Common myeloid progenitor, CD34-positive (primary cell): ENCODE results near the gene UQCRFS1.
"Not testable (repeated sequence)": the region's sequence is repeated elsewhere in the genome, so short reads cannot be mapped to it uniquely, and the experiment has no call there.

Experiments
- CTCF ChIA-PET: fragments of 350-600 bp; sonication (Branson Sonifier 250); formaldehyde crosslinking; loops from one replicate; lab custom pipeline; 2021; ENCODE audit warnings: antibody characterized with exemption; lab: Charles Lee
- POLR2A ChIA-PET: fragments of 350-600 bp; sonication (Branson Sonifier 250); formaldehyde crosslinking; loops from one replicate; lab custom pipeline; 2021; ENCODE audit warnings: antibody characterized with exemption; lab: Charles Lee
- DNase-seq, 3 donors: peaks; one replicate each; pipeline versions ENCODE4 v3.0.0 to v3.0.0-alpha.2; 2013
- H3K27ac ChIP-seq, 2 experiments: 1 replicate in 1 of 2; 2 replicates in 1 of 2; pipeline ENCODE4 v1.7.0; 2013; ENCODE audit warnings: inconsistent platforms in 2 of 2, low read length in 2 of 2, mild to moderate bottlenecking in 2 of 2, low read depth in 1 of 2, moderate library complexity in 1 of 2; ENCODE audit not compliant: severe bottlenecking in 2 of 2, insufficient read depth in 1 of 2, poor library complexity in 1 of 2
- H3K27me3 ChIP-seq, 5 experiments: replicated peaks in 2 of 5; 1 replicate in 3 of 5; 2 replicates in 2 of 5; pipeline versions ENCODE4 v1.6.1 to v1.7.0; 2013; ENCODE audit warnings: low read length in 4 of 5, mild to moderate bottlenecking in 2 of 5, moderate library complexity in 2 of 5, inconsistent platforms in 1 of 5; ENCODE audit not compliant: insufficient read depth in 5 of 5, control insufficient read depth in 4 of 5
- H3K36me3 ChIP-seq, 4 experiments: 1 replicate in 2 of 4; 2 replicates in 2 of 4; pipeline versions ENCODE4 v1.6.1 to v1.7.0; 2013; ENCODE audit warnings: low read length in 3 of 4, control low read depth in 1 of 4, mild to moderate bottlenecking in 1 of 4; ENCODE audit not compliant: control insufficient read depth in 4 of 4, insufficient read depth in 4 of 4
- H3K4me1 ChIP-seq, 4 experiments: 1 replicate in 3 of 4; 2 replicates in 1 of 4; pipeline versions ENCODE4 v1.6.1 to v1.7.1; 2013; ENCODE audit warnings: low read length in 3 of 4, mild to moderate bottlenecking in 3 of 4, control low read depth in 1 of 4, inconsistent platforms in 1 of 4, moderate library complexity in 1 of 4; ENCODE audit not compliant: control insufficient read depth in 4 of 4, insufficient read depth in 4 of 4; ENCODE audit errors: control extremely low read depth in 1 of 4
- H3K4me3 ChIP-seq, 7 experiments: 1 replicate in 4 of 7; 2 replicates in 3 of 7; pipeline versions ENCODE4 v1.5.1 to v1.7.0; 2013; ENCODE audit warnings: mild to moderate bottlenecking in 7 of 7, low read length in 6 of 7, moderate library complexity in 6 of 7, inconsistent platforms in 2 of 7, low read depth in 2 of 7, control low read depth in 1 of 7; ENCODE audit not compliant: insufficient read depth in 4 of 7, control insufficient read depth in 1 of 7; ENCODE audit errors: extremely low read depth in 1 of 7
- H3K9me3 ChIP-seq, 5 experiments: 1 replicate in 4 of 5; 2 replicates in 1 of 5; pipeline versions ENCODE4 v1.6.1 to v1.7.1; 2013; ENCODE audit warnings: low read length in 4 of 5, mild to moderate bottlenecking in 2 of 5, inconsistent platforms in 1 of 5, low read depth in 1 of 5, moderate library complexity in 1 of 5; ENCODE audit not compliant: control insufficient read depth in 4 of 5, insufficient read depth in 2 of 5; ENCODE audit errors: control extremely low read depth in 1 of 5
- WGBS: methylation state at CpG from one replicate; pipeline ENCODE4 v1.1.5; 2013; ENCODE audit not compliant: insufficient coverage; 5-methylcytosine and 5-hydroxymethylcytosine counted together

UQCRFS1 gene

DNA sequence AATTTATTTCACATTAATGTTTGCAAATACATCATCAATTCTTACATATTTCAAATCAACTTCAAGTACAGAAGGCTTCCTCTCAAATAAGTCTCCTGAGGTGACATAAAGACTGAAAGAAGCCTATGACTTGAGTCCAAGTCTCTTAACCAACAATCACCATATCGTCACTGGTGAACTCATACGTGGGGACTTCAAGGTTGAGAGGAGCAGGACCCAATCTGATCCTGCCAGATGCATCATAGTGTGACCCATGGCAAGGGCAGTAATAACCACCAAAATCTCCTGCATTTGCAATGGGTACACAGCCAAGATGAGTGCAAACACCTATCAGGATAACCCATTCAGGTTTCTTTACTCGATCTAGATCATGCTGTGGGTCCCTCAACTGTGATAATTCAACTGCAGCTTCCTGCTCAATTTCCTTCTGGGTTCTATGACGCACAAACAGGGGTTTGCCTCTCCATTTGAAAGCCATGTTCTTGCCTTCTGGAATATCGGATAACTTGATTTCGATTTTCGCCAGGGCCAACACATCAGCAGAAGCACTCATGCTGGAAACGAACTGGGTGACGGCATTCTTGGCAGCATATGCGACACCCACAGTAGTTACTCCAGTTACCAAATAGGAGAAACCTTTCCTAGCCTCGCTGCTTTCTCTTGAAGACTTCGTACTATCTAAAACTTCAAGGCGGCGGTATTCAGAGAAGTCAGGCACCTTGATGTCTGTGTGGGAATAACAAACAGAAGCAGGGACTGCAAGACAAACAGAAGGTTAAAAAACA is 5.4 kb downstream of the UQCRFS1 start:
- CTCF ChIA-PET, H3K9me3 ChIP-seq, H3K27me3 ChIP-seq, H3K27ac ChIP-seq, DNase-seq, POLR2A ChIA-PET, H3K4me3 ChIP-seq: not testable (repeated sequence)
- H3K36me3 ChIP-seq: peaks cover 2 to 37% (median 15%) of the 10 kb centered on the region in 4 experiments
- 98% methylated on average over 5 of the region's 14 CpGs for WGBS
- H3K4me1 ChIP-seq: peaks cover 3 to 18% (median 8%) of the 10 kb centered on the region in 4 experiments

DNA sequence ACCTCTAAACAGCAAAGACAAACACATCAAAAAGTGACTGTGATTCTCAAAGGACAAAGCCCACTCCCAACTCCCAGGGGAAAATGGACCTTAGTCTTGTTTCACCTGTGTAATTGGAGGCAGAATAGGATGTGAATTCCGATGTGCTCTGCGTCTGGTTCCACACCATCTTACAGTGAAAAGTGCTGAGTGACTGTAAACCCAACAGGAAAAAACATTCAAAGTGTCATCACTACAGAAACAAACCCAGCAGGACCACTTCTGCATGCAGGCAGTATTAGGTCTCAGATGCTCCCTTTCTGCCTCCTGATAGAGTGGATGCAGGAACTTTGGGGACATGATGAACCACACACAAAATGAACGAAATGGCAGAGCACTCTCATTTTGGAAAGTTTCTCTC is 6.5 kb downstream of the UQCRFS1 start:
- CTCF ChIA-PET: no interaction called here
- POLR2A ChIA-PET: no interaction called here
- Histone ChIP-seq H3K27ac (no peak overlapping the region), H3K27me3 (no peaks in the 10 kb centered on the region), H3K36me3 (peaks cover 2 to 33% (median 15%) of the 10 kb centered on the region in 4 experiments), H3K9me3 (no peaks in the 10 kb centered on the region), H3K4me1 (peaks cover 0 to 9% (median under 1%) of the 10 kb centered on the region in 4 experiments), H3K4me3 (no peak overlapping the region)
- 100% methylated on average over 2 of the region's 3 CpGs for WGBS
- DNase-seq: no peak

- Histone ChIP-seq H3K27ac (no peak overlapping the region), H3K27me3 (no peaks in the 10 kb centered on the region), H3K36me3 (peaks cover 0 to 23% (median 11%) of the 10 kb centered on the region in 4 experiments), H3K9me3 (peaks cover 0 to 4% (median 0%) of the 10 kb centered on the region in 5 experiments), H3K4me1 (no peaks in the 10 kb centered on the region), H3K4me3 (no peak overlapping the region)
- DNase-seq: no peak
- ChIA-PET CTCF (interaction anchor here (1.6 kb wide), 1 partner anchor 11 kb away, joined by 3 read pairs; no protein-coding TSS in a partner anchor), POLR2A (no interaction called here)
- WGBS: 78% methylated on average over 1 of the region's 2 CpGs
Observed at GRCh38 chr19:29202281-29202680, 10.7 kb downstream of the UQCRFS1 start.

DNA sequence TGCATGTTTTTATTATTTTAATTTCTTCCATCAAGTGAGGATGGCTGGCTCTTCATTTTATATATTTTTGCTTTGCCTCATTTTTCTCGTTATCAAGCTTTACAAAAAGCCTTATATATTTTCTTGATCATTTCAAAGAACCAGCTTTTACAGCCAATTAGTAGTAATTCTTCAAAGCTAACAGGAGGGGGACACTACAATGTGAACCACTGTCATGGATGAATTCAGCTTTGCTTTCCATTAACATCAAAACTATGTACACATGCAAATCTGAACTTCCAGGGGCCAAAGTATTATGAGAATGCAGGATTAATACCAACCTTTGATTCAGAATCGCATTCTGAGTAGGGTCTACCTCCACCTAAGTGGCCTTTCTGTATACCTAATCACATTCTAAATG is 11.1 kb downstream of the UQCRFS1 start:
- peaks cover 0 to 6% (median 0%) of the 10 kb centered on the region in 5 experiments for H3K9me3 ChIP-seq
- WGBS: 100% methylated on average over 1 of the region's 2 CpGs
- peak in 2 of 3 donors; percentile 15 to 17 for DNase-seq
- no peak overlapping the region for H3K4me3 ChIP-seq
- H3K27ac ChIP-seq: no peak overlapping the region
- ChIA-PET POLR2A (no interaction called here), CTCF (interaction anchor here (0.8 to 1.6 kb wide), 2 partner anchors 11 to 57 kb away, joined by 3 read pairs; no protein-coding TSS in a partner anchor)
- H3K27me3 ChIP-seq: no peaks in the 10 kb centered on the region
- peaks cover 0 to 21% (median 10%) of the 10 kb centered on the region in 4 experiments for H3K36me3 ChIP-seq
- H3K4me1 ChIP-seq: no peaks in the 10 kb centered on the region

GRCh38 chr19:29194658-29195057 is 18.3 kb downstream of the UQCRFS1 start:
- ChIA-PET POLR2A (no interaction called here), CTCF (no interaction called here)
- H3K27ac ChIP-seq: no peak overlapping the region
- H3K4me1 ChIP-seq: peaks cover 0 to 8% (median 6%) of the 10 kb centered on the region in 4 experiments
- no peak overlapping the region for H3K4me3 ChIP-seq
- H3K36me3 ChIP-seq: no peaks in the 10 kb centered on the region
- WGBS: 100% methylated on average over 2 of the region's 2 CpGs
- DNase-seq: no peak
- no peaks in the 10 kb centered on the region for H3K27me3 ChIP-seq
- peaks cover 0 to 6% (median 0%) of the 10 kb centered on the region in 5 experiments for H3K9me3 ChIP-seq

DNA sequence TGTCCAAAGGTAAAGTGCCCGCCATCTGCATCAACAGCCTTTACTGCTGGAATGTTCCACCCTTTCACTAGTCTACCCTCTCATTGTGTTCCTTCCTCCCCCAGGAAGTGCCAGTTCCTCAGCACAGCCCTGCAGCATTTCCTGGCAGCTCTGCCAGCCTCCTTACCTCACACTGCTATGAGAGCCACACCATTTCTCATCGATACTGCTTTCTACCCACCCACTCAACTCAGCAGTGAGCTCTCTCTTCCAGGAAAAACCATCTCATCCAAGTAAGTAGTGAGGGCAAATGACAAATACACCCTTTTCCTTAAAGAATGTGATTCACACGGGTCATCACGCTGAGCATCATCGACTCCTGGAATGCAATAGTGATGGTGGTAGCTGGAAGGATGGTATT is 19.8 kb downstream of the UQCRFS1 start:
- Histone ChIP-seq H3K9me3 (peaks cover 0 to 5% (median 0%) of the 10 kb centered on the region in 5 experiments), H3K4me3 (no peak overlapping the region), H3K27me3 (no peaks in the 10 kb centered on the region), H3K4me1 (peaks cover 0 to 8% (median 6%) of the 10 kb centered on the region in 4 experiments), H3K27ac (no peak overlapping the region), H3K36me3 (no peaks in the 10 kb centered on the region)
- 0% methylated on average over 2 of the region's 5 CpGs for WGBS
- DNase-seq: no peak
- CTCF ChIA-PET: no interaction called here
- POLR2A ChIA-PET: no interaction called here

GRCh38 chr19:29191005-29191404 is 21.9 kb downstream of the UQCRFS1 start:
- Histone ChIP-seq H3K4me1 (peaks cover 0 to 8% (median 6%) of the 10 kb centered on the region in 4 experiments), H3K27ac (no peak overlapping the region), H3K4me3 (no peak overlapping the region), H3K9me3 (no peaks in the 10 kb centered on the region), H3K36me3 (no peaks in the 10 kb centered on the region), H3K27me3 (peaks cover 0 to 2% (median 0%) of the 10 kb centered on the region in 5 experiments)
- 94% methylated on average over 8 of the region's 8 CpGs for WGBS
- no peak for DNase-seq
- ChIA-PET POLR2A (no interaction called here), CTCF (interaction anchor here (1.1 kb wide), 1 partner anchor 11 kb away, joined by 3 read pairs; no protein-coding TSS in a partner anchor)
